ENCODE results near the gene TUBB8B. TPM values are rescaled to one million over a fixed set of nuclear protein-coding genes. Genes with fewer than 3 reads are reported as not detected.

The TUBB8B gene
- total RNA-seq, 2 donors from 2014 or later, result 1.4 TPM; not detected in 1

Other genes with a start within 250 kb of the TUBB8B start
- gene USP14, start 108.9 kb upstream of the TUBB8B start, total RNA-seq, result 10 to 100 TPM; 76.2 to 92.4 TPM
- gene THOC1, start 218.4 kb upstream of the TUBB8B start, total RNA-seq, result 10 to 100 TPM; 81.8 to 99.6 TPM